ENCODE data around the gene ASXL1. TPM values are rescaled to one million over a fixed set of nuclear protein-coding genes. Genes with fewer than 3 reads are reported as not detected.

The ASXL1 gene
- total RNA-seq, 2 donors from 2014 or later = 74.5 to 135 TPM

DNA sequence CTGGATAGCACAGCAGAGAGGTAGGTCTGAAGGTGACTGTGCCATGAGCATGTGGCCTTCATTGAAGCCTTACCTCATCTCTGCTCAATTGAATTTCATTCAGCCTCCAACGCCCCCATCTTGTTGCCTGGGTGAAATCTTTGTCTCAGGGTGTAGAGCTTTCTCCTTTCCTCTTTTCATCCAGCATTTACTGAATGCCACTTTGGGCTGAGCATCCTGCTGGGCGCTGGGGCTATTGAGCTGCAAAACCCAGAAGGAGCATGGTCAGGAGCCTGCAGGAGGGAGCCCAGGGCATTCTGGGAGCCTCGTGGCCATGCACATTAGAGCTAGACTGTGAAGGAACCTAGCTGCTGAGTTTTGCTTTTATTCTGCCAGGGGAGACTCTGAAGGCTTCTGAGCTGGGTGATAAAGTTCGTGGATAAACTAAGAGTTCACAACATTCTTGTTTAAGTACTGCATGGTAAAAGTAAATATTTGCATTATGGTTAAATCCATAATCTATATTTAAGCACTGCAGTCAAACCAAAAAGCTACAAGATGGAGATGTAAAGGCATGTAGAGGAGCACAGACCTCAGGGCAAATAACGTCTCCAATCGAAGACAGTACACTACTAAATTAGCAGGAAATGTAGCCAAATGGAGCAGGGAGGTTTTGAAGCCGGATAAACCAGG is 13.2 kb upstream of the ASXL1 start:
- H3K27ac ChIP-seq = no peak overlapping the region
- no peaks in the 10 kb centered on the region for H3K27me3 ChIP-seq (replicated peaks; ENCODE audit: insufficient read depth)
- H3K4me1 ChIP-seq (ENCODE audit: control insufficient read depth in 1 of 2, low read depth in 2 of 2) = no peaks in the 10 kb centered on the region
- ATAC-seq (ENCODE audit: insufficient number of reproducible peaks, low FRiP score, low read depth) (no peak), DNase-seq (ENCODE audit: low spot score) (no peak)
- no peaks in the 10 kb centered on the region for H3K9me3 ChIP-seq
- TF ChIP-seq, protein P1, sequence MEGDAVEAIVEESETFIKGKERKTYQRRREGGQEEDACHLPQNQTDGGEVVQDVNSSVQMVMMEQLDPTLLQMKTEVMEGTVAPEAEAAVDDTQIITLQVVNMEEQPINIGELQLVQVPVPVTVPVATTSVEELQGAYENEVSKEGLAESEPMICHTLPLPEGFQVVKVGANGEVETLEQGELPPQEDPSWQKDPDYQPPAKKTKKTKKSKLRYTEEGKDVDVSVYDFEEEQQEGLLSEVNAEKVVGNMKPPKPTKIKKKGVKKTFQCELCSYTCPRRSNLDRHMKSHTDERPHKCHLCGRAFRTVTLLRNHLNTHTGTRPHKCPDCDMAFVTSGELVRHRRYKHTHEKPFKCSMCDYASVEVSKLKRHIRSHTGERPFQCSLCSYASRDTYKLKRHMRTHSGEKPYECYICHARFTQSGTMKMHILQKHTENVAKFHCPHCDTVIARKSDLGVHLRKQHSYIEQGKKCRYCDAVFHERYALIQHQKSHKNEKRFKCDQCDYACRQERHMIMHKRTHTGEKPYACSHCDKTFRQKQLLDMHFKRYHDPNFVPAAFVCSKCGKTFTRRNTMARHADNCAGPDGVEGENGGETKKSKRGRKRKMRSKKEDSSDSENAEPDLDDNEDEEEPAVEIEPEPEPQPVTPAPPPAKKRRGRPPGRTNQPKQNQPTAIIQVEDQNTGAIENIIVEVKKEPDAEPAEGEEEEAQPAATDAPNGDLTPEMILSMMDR (IDR thresholded peaks at IDR 0.05) = no peak
- no peaks in the 10 kb centered on the region for H3K36me3 ChIP-seq
- H3K4me3 ChIP-seq = no peak overlapping the region

DNA sequence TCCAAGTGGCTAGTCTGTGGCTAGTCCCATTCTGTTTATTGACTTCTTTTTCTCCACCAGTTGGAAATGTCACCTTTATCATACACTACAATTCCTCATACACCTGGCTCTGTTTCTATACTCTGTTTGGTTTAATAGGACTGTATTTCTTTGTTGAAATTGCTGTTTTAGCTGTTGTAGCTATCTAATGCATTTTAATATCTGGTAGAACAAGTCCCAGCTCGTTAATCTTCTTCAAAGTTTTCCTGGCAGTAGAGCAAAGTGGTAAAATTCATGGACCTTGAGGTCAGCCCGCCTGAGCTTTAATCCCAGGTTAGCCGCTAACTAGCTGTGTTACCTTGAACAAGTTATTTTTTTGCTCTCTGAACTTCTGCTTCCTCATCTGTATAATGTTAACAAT is 9.9 kb upstream of the ASXL1 start:
- Histone ChIP-seq H3K4me3 (no peak overlapping the region), H3K9me3 (no peaks in the 10 kb centered on the region), H3K4me1 (ENCODE audit: control insufficient read depth in 1 of 2, low read depth in 2 of 2) (no peaks in the 10 kb centered on the region), H3K36me3 (no peaks in the 10 kb centered on the region), H3K27me3 (replicated peaks; ENCODE audit: insufficient read depth) (no peaks in the 10 kb centered on the region), H3K27ac (no peak overlapping the region)
- ATAC-seq (ENCODE audit: insufficient number of reproducible peaks, low FRiP score, low read depth) (no peak), DNase-seq (ENCODE audit: low spot score) (no peak)
- TF ChIP-seq, protein P1 (IDR thresholded peaks at IDR 0.05) = no peak

GRCh38 chr20:32350421-32350820 is 7.7 kb upstream of the ASXL1 start:
- no peaks in the 10 kb centered on the region for H3K4me1 ChIP-seq (ENCODE audit: control insufficient read depth in 1 of 2, low read depth in 2 of 2)
- H3K36me3 ChIP-seq = no peaks in the 10 kb centered on the region
- DNase-seq (ENCODE audit: low spot score) = no peak
- no peak for ATAC-seq (ENCODE audit: insufficient number of reproducible peaks, low FRiP score, low read depth)
- TF ChIP-seq, protein P1 (IDR thresholded peaks at IDR 0.05) = no peak
- no peak overlapping the region for H3K4me3 ChIP-seq
- H3K27me3 ChIP-seq (replicated peaks; ENCODE audit: insufficient read depth) = no peaks in the 10 kb centered on the region
- H3K27ac ChIP-seq = no peak overlapping the region
- no peaks in the 10 kb centered on the region for H3K9me3 ChIP-seq

DNA sequence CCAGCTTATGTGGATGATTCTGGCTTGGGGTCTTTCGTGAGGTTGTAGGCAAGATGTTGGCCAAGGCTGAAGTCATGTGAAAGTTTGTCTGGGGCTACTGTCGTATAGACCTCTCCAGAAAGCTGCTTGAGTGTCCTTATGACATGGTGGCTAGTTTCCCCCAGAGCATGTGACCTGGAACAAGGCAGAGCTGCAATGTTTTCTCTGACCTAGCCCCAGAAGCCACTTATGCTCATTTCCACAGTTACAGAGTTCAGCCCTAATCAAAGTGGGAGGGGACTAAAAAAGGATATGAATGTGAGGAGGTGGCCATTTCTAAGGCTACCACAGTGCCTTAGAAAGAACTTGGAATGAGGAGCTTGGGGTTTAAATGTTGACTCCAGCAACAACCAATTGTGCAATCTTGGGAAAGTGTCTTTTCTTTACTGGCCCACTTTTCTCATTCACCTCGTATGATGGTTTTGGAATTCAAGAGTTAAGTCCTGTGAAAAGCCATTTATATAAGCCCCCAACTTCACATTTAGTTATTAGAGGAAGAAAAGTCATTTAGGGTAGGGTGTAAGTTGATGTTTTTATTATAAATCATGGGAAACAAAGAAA is 5.9 kb upstream of the ASXL1 start:
- Histone ChIP-seq H3K27me3 (replicated peaks; ENCODE audit: insufficient read depth) (no peaks in the 10 kb centered on the region), H3K27ac (no peak overlapping the region), H3K4me3 (no peak overlapping the region), H3K36me3 (no peaks in the 10 kb centered on the region), H3K4me1 (ENCODE audit: control insufficient read depth in 1 of 2, low read depth in 2 of 2) (peaks cover 6 to 14% of the 10 kb centered on the region in 2 donors), H3K9me3 (no peaks in the 10 kb centered on the region)
- TF ChIP-seq, protein P1 (IDR thresholded peaks at IDR 0.05) = no peak
- no peak for DNase-seq (ENCODE audit: low spot score)
- no peak for ATAC-seq (ENCODE audit: insufficient number of reproducible peaks, low FRiP score, low read depth)

DNA sequence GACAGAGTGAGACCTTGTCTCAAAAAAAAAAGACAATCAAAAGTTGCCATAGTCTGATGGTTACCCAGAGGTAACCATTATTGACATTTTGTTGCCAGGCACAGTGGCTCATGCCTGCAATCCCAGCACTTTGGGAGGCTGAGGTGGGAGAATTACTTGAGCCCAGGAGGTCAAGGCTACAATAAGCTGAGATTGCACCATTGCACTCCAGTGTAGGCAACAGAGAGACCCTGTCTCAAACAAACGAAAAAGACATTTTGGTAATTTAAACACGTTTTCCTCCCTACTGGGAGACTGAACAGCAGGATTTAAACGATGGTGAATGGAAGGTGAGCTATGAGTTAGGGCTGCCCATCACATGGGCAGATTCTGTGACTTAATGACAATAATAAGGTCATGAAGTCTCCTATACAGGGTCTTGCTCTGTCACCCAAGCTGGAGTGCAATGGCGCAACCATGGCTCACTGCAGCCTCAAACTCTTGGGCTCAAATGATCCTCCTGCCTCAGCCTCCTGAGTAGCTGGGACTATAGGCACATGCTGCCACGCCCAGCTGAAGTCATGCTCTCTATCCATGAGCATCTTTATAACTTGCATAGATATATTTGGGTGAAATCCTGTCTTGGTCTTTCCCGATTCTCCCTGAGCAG is 4.2 kb upstream of the ASXL1 start:
- Histone ChIP-seq H3K4me3 (no peak overlapping the region), H3K9me3 (no peaks in the 10 kb centered on the region), H3K4me1 (ENCODE audit: control insufficient read depth in 1 of 2, low read depth in 2 of 2) (peaks cover 6 to 16% of the 10 kb centered on the region in 2 donors), H3K27me3 (replicated peaks; ENCODE audit: insufficient read depth) (no peaks in the 10 kb centered on the region), H3K27ac (no peak overlapping the region), H3K36me3 (no peaks in the 10 kb centered on the region)
- ATAC-seq (ENCODE audit: insufficient number of reproducible peaks, low FRiP score, low read depth) (no peak), DNase-seq (ENCODE audit: low spot score) (no peak)
- TF ChIP-seq, protein P1 (IDR thresholded peaks at IDR 0.05) = no peak
